Measurements from ENCODE around the gene CYP19A1.

DNA sequence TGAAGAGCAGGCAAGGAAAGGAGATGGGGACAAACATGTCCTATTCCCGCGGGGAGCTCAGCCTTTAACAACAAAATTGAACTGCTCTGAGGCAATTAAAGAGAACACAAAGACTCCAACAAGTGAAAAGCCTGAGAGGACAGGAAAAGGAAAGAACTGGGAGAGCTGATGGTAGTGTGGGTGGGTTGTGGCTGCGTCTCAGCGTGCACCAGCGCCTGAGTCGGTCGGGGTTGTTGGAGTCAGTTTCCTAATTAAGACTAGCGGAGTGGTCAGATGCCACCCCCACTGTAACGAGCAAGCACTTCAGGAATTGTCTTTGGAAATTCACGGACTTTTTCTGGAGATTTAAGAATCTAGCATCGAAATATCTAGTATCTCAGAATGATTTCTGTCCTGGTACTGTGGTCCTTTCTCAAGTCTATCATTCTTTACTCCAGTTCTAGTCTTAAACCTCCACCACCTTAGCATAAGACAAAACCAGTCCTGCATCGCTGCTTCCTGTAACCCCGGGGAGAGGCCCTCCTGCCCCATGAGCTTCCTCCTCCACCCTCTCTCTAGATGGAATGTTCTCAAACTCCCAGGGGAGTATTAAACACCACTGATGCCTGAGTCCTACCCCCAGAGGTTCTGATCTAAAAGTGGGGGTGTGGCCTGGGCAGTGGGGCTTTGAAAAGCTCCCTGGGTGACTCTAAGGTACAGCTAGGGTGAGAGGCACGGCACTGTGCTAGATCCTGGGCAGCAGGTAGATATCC is 104.0 kb downstream of the CYP19A1 start:
- TF ChIP-seq POLR2A (IDR thresholded peaks at IDR 0.05): no peak
- TF ChIP-seq, protein P1, sequence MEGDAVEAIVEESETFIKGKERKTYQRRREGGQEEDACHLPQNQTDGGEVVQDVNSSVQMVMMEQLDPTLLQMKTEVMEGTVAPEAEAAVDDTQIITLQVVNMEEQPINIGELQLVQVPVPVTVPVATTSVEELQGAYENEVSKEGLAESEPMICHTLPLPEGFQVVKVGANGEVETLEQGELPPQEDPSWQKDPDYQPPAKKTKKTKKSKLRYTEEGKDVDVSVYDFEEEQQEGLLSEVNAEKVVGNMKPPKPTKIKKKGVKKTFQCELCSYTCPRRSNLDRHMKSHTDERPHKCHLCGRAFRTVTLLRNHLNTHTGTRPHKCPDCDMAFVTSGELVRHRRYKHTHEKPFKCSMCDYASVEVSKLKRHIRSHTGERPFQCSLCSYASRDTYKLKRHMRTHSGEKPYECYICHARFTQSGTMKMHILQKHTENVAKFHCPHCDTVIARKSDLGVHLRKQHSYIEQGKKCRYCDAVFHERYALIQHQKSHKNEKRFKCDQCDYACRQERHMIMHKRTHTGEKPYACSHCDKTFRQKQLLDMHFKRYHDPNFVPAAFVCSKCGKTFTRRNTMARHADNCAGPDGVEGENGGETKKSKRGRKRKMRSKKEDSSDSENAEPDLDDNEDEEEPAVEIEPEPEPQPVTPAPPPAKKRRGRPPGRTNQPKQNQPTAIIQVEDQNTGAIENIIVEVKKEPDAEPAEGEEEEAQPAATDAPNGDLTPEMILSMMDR (IDR thresholded peaks at IDR 0.05): no peak

Measured in sigmoid colon (tissue), 3 donors.